Brain microvascular endothelial cell (primary cell): ENCODE results near the gene EVI2A.
"Not testable (repeated sequence)": the region's sequence is repeated elsewhere in the genome, so short reads cannot be mapped to it uniquely, and the experiment has no call there.

Experiments used
- DNase-seq: peaks from one replicate; pipeline ENCODE4 v3.0.0-alpha.2; 2020
- H3K27ac ChIP-seq: fragments of 250-450 bp; sonication (Bioruptor Pico); 2 replicates; pipeline ENCODE4 v1.5.1; 2020; ENCODE audit warnings: mild to moderate bottlenecking, moderate library complexity
- H3K27me3 ChIP-seq: fragments of 250-450 bp; sonication (Bioruptor Pico); replicated peaks from 2 replicates; pipeline ENCODE4 v1.5.1; 2020; ENCODE audit warnings: mild to moderate bottlenecking
- H3K36me3 ChIP-seq: fragments of 250-450 bp; sonication (Bioruptor Pico); replicated peaks from 2 replicates; pipeline ENCODE4 v1.5.1; 2020; ENCODE audit warnings: mild to moderate bottlenecking
- H3K4me3 ChIP-seq: 2 replicates; pipeline ENCODE4 v1.5.1; 2011; ENCODE audit warnings: low read depth, mild to moderate bottlenecking, control low read depth, low read length, moderate library complexity
- in situ Hi-C: cut with HindIII; loops from 2 replicates; pipeline ENCODE4 v1.10.0; 2017; ENCODE audit warnings: low sequenced_read_pairs, low pct_ligation_motif_present
- TF ChIP-seq, protein P1 (sequence below): IDR thresholded peaks from 2 replicates; pipeline ENCODE4 v1.5.1; 2011; ENCODE audit warnings: low read depth, mild to moderate bottlenecking, moderate library complexity, low read length, control low read depth, inconsistent platforms; ENCODE audit errors: missing control alignments

EVI2A gene

DNA sequence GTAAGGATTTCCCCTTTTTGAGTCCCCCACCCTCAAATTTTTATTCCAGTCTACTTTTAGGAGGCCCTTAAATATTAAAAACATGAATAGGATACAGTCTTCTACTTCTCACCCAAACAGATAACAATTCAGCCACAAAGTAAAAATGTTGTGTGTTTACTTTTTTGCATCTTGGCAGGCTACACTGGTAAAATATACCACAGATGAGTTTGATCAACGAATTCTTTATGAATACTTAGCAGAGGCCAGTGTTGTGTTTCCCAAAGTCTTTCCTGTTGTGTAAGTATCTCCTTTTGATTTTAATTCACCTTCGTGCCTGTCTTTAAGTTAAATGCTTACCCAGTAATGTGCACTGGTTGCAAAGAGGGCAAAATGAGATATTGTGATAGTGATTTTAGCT is 35.7 kb upstream of the EVI2A start:
- in situ Hi-C loops, result no loop called here
- TF ChIP-seq, protein P1, sequence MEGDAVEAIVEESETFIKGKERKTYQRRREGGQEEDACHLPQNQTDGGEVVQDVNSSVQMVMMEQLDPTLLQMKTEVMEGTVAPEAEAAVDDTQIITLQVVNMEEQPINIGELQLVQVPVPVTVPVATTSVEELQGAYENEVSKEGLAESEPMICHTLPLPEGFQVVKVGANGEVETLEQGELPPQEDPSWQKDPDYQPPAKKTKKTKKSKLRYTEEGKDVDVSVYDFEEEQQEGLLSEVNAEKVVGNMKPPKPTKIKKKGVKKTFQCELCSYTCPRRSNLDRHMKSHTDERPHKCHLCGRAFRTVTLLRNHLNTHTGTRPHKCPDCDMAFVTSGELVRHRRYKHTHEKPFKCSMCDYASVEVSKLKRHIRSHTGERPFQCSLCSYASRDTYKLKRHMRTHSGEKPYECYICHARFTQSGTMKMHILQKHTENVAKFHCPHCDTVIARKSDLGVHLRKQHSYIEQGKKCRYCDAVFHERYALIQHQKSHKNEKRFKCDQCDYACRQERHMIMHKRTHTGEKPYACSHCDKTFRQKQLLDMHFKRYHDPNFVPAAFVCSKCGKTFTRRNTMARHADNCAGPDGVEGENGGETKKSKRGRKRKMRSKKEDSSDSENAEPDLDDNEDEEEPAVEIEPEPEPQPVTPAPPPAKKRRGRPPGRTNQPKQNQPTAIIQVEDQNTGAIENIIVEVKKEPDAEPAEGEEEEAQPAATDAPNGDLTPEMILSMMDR, result no peak
- H3K4me3 ChIP-seq, result no peak overlapping the region
- no peak for DNase-seq
- H3K36me3 ChIP-seq, result peaks cover 27% of the 10 kb centered on the region
- H3K27me3 ChIP-seq, result no peaks in the 10 kb centered on the region
- no peak overlapping the region for H3K27ac ChIP-seq

DNA sequence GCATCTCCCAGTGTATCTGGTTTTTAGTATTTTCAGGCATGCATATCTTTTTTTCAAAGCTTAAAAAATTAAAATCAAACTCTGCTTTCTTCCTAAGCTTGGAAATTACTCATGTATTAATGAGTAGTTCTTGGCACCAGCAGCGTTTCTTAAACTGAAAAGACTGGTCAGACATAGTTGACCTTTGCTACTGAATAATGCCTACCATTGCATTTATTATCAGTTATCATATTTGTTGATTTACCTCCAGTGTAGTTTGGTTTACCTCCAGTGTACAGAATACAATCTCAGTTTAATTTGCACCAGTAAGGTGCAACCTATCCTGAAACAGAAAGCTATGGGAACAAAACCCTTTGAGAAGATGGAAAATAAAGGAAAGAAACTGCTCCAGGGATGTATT is 34.5 kb upstream of the EVI2A start:
- no peaks in the 10 kb centered on the region for H3K27me3 ChIP-seq
- DNase-seq, result no peak
- H3K36me3 ChIP-seq, result peaks cover 25% of the 10 kb centered on the region

DNA sequence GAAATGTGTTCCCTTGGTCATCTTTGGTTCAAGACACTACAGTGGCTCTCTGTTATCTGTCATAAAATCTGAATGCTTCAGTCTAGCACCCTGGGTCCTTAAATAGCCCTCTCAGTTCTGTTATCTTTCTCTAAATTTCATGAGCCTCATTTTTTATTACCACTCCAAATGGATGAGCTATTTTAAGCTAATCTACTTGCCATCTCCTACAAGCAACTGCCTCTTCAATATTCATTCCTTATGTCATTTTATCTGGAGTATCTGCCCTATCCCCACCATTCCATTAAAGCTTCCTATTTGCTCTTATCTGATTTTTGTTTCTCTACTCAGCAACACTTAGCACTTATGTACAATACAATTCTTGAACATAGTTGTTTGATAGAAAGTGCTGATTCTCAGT is 28.0 kb upstream of the EVI2A start:
- Histone ChIP-seq H3K36me3 (peaks cover 29% of the 10 kb centered on the region), H3K4me3 (no peak overlapping the region), H3K27me3 (no peaks in the 10 kb centered on the region), H3K27ac (no peak overlapping the region)
- in situ Hi-C loops, result no loop called here
- TF ChIP-seq, protein P1, result no peak
- no peak for DNase-seq

More for the DNA sequence above, 34.5 kb upstream of the EVI2A start:
- H3K4me3 ChIP-seq, result no peak overlapping the region
- H3K27ac ChIP-seq, result no peak overlapping the region
- in situ Hi-C loops, result no loop called here
- TF ChIP-seq, protein P1, result no peak

DNA sequence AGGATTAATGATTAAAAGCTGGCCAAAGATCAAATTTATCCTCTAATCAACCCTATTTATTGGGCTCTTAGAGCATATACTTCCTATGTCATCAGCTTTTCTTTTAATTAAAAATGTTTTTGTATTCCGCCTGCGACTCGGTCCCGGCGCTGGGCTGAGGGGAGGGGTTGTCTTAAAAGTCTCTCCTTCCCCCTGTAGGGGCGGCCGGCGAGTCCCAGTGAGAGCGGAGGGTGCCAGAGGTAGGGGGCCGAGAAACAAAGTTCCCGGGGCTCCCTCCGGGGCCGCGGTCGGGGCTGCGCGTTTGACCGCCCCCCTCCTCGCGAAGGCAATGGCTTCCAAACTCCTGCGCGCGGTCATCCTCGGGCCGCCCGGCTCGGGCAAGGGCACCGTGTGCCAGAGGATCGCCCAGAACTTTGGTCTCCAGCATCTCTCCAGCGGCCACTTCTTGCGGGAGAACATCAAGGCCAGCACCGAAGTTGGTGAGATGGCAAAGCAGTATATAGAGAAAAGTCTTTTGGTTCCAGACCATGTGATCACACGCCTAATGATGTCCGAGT is 23.8 kb upstream of the EVI2A start:
- H3K27ac ChIP-seq, DNase-seq, H3K4me3 ChIP-seq, in situ Hi-C loops, H3K27me3 ChIP-seq: not testable (repeated sequence)
- peaks cover 22% of the 10 kb centered on the region for H3K36me3 ChIP-seq

DNA sequence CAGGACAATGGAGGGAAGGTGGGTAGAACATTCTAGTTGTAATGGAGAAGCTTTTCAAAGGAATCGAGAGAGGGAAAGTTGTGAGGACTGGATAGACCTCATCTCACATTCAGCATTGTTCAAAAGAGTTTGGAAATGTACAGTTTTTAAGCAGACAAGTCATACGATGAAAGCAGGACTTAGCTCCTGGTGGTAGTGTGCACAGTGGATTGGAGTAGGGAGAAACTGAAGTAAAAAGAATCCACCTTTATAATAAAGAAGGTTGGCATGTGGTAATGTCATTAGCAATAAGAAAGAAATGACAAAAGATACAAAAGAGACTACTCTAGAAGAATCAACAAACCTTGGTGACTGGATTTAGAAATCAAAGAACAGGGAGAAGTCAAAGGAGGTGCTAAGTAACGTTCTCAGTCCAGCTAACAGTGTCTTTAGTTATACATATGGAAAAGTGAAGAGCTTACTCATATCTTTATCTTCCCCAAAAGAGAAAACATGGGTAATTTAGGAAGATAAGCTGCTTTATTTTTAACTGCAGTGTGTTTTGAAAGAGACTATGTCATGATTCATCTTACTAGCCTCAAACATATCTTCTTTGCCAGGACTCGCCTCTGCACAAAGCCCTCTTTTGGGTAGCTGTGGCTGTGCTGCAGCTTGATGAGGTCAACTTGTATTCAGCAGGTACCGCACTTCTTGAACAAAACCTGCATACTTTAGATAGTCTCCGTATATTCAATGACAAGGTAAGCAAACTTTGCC is 18.7 kb upstream of the EVI2A start:
- TF ChIP-seq, protein P1, result peak; percentile 16
- DNase-seq, result peak; percentile 64
- H3K27me3 ChIP-seq, result no peaks in the 10 kb centered on the region
- in situ Hi-C loops, result no loop called here
- H3K4me3 ChIP-seq, result no peak overlapping the region
- peaks cover 17% of the 10 kb centered on the region for H3K36me3 ChIP-seq
- H3K27ac ChIP-seq, result peak overlapping the region; percentile 24

DNA sequence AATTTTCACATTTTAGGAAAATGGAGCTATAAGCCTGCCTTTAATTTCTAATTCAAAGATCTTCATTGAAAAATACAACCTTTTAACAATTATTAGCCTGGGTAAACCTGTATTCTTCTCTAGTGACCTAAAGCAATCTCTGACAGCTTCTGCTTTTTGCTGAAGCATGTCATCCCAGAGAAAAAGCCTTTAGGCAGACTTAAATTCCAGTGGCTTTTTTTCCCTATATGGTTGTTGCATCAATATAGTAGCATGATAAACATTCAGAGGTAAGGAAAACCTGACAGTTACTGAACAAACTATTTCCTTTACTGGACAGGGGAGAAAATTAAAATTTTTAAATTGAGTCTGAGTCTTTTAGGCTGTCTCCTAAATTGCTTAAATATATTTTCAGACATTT is 7.8 kb upstream of the EVI2A start:
- TF ChIP-seq, protein P1, result no peak
- DNase-seq, result no peak
- in situ Hi-C loops, result no loop called here
- Histone ChIP-seq H3K27me3 (no peaks in the 10 kb centered on the region), H3K36me3 (peaks cover 8% of the 10 kb centered on the region), H3K4me3 (no peak overlapping the region), H3K27ac (no peak overlapping the region)
